GM12801 (cell line): ENCODE data around the gene MRPS26.

Source experiments
- CTCF ChIP-seq: IDR thresholded peaks from one replicate; pipeline ENCODE4 v1.5.1; 2011; ENCODE audit warnings: control low read depth; ENCODE audit not compliant: insufficient read length; ENCODE audit errors: extremely low read depth

Gene MRPS26

GRCh38 chr20:3094848-3095629, 49.2 kb downstream of the MRPS26 start:
- TF ChIP-seq CTCF: no peak
